Thyroid gland (tissue), 4 donors: ENCODE results near the gene PGRMC1.

ENCODE experiments used
- POLR2A ChIP-seq, 2 donors: fragments of 450-650 bp; IDR thresholded peaks; one replicate each; pipeline ENCODE4 v1.6.1; 2017; ENCODE audit warnings: antibody characterized with exemption in 2 of 2, mild to moderate bottlenecking in 2 of 2, moderate library complexity in 1 of 2
- TF ChIP-seq, protein P1 (sequence below), 6 experiments: fragments of 200-600 bp in 3 of 6; fragments of 450-650 bp in 3 of 6; sonication (generic) in 3 of 6; IDR thresholded peaks; one replicate each; pipeline ENCODE4 v1.5.1; 2016 to 2019; ENCODE audit warnings: antibody characterized with exemption in 6 of 6, mild to moderate bottlenecking in 2 of 6, inconsistent platforms in 1 of 6, moderate library complexity in 1 of 6

- TF ChIP-seq, protein P1, sequence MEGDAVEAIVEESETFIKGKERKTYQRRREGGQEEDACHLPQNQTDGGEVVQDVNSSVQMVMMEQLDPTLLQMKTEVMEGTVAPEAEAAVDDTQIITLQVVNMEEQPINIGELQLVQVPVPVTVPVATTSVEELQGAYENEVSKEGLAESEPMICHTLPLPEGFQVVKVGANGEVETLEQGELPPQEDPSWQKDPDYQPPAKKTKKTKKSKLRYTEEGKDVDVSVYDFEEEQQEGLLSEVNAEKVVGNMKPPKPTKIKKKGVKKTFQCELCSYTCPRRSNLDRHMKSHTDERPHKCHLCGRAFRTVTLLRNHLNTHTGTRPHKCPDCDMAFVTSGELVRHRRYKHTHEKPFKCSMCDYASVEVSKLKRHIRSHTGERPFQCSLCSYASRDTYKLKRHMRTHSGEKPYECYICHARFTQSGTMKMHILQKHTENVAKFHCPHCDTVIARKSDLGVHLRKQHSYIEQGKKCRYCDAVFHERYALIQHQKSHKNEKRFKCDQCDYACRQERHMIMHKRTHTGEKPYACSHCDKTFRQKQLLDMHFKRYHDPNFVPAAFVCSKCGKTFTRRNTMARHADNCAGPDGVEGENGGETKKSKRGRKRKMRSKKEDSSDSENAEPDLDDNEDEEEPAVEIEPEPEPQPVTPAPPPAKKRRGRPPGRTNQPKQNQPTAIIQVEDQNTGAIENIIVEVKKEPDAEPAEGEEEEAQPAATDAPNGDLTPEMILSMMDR (IDR thresholded peaks at IDR 0.05) = no peak
- TF ChIP-seq POLR2A (IDR thresholded peaks at IDR 0.05) = no peak
These were observed 27.6 kb upstream of the PGRMC1 start for GRCh38 chrX:119208401-119209057.
